Endometrium (tissue), 2 donors: ENCODE results near the gene SPATA22.
"Not testable (repeated sequence)": the region's sequence is repeated elsewhere in the genome, so short reads cannot be mapped to it uniquely, and the experiment has no call there.

ENCODE experiments used
- FAIRE-seq: peaks from 2 replicates; lab custom pipeline; 2012; peaks lifted over from hg19 to GRCh38; lab: Jason Lieb, UNC
- donor health status: control.
- donor health status: control.

The SPATA22 gene

DNA sequence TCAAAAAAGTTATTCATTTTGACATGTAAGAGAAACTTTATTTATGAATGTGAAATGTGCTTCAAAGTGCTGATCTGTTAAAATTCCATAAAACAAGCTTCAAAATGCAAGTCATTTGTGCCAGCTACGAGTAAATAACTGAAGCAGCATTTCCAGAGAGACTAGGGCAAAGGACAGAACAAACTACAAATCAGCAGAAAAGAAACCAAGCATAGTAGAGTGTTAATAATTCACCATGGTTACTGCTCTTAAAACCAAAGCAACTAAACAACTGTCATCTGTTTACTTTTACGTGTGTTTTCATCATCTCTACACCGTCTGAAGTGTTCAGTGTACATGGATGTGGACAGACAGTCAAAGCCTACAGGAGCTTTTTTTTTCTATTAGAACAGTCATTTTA lies 2.6 kb upstream of the SPATA22 start:
- no peak for FAIRE-seq

DNA sequence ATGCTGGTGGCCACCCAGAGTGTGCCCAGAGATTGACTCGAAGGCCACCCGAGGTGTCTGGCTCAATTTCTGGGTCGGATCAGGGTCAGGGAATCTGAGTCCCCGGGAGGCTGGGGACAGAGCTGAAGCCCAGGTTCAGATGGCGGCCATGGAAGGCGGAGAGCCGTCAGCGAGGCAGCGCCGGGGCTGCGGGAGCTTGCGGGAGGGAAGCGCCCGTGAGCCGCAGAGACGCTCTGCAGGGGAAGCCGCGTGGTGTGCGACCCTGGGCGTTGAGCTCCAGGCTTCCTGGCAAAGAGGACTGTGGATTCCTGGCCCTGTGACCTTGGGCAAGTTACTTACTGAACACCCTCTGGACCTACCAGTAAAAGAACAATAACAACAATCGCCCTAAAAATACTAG lies 518 bp upstream of the SPATA22 start:
- no peak for FAIRE-seq

DNA sequence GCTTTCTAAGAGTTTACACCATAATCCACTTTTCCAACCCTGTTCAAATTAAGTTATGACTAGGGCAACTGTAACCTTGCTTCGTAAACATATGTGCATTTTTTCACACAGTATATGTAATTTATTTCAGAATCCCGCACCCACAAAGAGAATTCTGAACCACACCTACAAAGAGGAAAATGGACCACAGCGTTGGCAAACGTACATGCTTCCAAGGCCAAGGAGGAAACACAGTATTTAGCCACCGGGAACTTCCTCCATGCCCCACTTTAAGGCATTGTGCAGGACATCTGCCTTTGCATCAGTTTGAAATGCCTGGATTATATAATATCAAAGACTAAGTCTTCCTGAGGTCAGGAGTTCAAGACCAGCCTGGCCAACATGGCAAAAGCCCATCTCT lies 2.1 kb downstream of the SPATA22 start:
- no peak for FAIRE-seq

DNA sequence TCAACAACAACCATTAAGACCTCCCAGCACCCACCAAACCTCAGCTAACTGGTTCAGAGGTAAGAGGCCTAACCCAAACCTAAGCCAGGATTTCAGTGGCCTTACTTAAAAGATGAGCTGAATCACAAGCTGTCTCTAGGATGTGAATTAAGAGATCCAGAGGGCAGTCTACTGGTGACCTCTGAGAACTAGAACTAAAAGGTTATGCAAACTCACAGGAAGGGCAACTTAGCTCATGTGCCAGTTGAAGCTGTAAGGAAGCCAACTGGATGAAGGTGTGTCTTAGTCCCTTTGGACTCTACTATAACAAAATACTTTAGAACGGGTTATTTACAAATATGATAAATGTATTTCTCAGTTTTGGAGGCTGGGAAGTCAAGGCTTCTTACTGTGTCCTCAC lies 5.3 kb downstream of the SPATA22 start:
- not testable (repeated sequence) for FAIRE-seq

DNA sequence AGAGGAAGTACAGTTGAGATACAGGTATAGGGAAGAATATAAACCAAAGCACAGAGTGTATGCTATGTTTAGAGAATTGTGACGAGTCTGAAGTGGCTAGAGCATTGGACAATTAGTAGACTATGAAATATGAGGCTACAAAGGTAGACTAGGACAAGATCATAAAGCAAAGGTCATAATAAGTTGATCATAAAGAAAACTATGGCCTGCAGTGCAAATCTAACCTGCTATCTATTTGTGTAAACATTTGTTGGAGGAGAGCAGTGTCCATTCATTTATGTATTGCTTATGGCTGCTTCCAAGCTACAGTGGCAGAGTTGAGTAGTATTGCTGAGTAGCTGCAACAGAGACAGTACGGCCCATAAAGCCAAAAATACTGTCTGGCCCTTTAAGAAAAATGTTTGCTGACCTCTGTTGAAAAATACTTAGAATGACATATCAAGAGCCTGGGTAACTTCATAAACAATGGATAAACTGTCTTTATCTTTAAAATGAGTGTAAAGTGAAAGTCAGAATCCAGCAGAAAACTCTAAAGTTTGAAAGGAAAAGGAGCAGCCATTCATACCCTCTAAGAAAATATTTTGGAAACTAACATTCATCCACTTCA lies 23.5 kb downstream of the SPATA22 start:
- FAIRE-seq, result no peak

DNA sequence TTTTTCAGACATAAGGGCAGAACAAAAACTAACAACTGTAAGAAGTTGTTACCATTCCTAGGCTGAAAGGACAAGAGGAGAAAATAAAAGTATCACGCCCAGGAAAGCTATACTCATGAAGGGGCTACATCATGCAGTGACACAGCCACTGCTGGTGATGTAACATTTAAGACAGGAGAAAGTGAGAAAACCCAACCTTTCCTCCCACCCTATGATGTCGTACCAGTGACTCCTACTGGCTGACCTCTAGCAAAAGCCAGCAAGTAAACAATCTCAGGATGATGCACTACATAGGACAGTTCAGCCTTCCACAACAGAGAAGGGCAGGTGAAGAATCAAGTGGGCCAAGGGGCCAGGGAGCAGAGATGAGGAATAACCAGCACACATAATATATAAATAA lies 24.0 kb downstream of the SPATA22 start:
- no peak for FAIRE-seq

DNA sequence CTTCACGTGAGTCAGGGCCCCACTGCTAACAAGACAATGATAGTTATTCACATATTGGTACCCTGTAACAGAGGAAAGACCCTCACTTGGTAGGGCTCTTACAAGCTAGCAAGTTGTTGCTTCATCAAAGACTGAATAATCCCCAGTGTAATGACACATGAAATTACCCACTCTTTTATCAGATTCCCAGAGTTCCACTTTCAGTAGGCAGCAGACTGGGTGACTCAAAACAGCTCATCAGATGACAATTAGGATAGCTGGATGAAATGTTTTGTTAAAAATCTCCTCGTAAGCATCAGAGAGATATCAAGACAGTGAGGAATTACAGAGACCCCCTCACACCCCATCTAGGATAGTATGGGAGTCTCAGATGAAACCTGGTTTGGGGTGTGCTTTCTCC lies 31.2 kb downstream of the SPATA22 start:
- FAIRE-seq, result no peak

DNA sequence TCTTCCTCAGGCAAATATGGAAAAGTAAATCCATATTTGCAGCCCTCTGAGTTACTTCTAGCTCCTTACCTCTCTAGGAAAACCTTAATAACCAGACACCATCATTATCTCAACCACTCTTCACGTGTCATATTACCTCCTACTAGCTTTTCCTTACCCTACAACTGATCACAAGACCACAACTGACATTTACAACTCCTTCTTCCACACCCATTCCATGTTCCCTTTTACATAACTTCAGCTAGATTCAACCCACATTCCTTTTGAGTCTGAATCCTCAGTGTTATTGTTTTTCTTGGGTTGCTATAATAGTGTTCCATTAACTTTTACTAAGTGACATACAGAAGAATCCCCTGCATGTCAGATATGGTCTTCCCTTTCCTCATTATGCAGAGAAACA lies 33.3 kb downstream of the SPATA22 start:
- no peak for FAIRE-seq

DNA sequence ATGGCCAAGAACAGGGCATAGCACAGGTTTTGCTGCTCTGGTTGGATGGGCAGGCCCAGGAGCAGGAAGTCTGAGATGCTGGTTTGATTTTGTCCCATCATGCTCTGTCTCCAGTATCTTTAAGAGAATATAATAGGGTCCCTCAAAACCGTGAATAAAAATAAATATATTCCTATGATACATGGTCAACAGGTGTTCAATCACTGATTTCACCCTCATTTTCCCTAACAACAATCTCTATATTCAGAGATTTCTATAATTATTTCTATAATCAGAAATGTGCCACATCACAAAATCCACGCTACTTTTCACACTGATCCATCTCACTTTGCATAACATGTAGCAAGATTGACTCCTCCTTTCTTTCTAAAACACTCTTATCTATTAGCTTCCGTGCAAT lies 37.9 kb downstream of the SPATA22 start, which contains the start of gene OR1E2:
Gene OR1E2 (minus strand): TSS at position 101 of the 400 bp plus-strand sequence. CDS start 0 bp downstream, at position 101.
- FAIRE-seq, result no peak

DNA sequence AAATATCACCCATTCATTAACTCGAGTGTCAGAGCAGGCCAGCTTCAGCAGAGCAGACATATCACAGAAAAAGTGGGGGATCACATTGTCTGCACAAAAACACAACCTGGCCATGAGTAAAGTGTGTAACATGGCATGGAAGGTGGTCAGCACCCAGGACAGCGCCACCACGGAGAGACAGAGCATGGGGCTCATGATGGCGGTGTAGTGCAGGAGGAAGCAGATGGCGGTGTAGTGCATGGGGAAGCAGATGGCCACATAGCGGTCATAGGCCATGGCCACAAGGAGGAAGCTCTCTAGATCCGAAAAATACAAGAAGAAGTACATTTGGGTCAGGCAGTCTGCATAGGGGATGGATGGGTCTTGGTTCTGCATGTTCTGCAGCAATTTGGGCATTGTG lies 38.4 kb downstream of the SPATA22 start:
- not testable (repeated sequence) for FAIRE-seq

DNA sequence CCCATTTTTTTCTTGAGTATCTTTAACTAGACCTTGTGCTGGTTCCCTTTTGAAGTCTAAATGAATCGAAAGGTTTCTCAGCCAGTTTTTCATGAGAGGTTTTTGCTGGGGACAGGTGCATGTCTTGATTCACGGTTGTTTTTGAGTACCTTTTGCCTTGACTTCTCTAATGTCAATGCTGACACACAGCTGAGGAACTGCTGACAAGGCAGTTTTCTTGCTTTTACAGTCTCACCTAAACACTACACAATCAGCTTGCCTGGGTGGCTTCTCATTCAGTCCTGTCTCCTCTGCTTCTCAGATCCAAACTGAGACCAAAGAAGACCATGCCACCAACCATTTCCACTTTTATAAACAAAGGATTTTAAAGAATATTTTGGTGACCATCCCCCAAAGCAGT lies 53.4 kb downstream of the SPATA22 start:
- FAIRE-seq, result no peak

DNA sequence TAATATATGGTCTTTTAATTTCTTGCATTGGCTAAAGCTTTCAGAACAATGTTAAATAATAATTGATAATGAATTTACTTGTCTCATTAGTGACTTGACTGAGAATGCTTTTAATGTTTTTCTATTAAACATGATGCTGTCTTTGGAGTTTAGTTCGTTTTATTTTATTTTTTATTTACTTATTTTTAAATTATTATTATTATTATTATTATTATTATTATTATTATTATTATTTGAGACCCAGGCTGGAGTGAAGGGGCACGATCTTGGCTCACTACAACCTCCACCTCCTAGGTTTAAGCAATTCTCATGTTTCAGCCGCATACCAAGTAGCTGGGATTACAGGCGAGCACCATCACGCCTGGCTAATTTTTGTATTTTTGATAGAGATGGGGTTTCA lies 56.0 kb downstream of the SPATA22 start:
- no peak for FAIRE-seq

DNA sequence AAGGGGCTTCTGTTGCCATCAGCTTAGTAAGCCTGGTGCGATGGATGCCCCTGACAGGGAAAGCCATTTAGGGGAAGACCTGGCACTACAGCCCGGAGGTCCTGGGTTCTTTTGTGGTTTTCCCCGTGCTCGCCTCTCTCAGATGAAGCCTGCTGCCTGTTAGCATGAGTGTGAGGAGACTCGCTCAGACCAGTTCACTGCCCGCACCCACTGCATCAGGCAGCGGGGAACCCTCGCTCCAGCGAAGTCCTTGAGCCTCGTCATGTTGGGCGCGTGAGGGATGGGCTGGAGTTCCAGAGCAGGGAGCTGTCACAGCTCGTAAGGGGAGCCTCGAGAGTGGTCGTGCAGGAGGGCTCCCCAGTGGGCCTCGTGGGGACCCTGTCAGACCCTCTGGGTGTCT lies 59.4 kb downstream of the SPATA22 start:
- FAIRE-seq, result not testable (repeated sequence)

DNA sequence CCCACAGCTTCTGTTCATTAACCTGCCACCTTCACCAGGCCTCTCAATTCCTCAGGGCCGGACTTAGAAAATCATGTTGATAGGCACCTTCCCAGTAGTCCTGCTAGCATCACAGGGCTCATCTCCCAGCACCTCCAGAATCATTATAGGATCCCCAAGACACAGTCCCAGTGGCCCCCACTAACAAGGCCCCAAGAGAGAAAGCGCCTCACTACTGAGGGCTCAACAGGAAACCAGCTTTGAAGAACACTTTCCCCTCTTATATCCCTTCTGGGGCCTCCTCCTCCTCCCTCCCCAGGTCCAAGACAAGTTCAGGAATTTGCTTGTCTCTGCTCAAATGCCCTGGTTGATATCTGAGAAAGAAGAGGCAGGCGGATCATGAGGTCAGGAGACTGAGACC lies 60.5 kb downstream of the SPATA22 start, which contains the start of gene OR3A3:
Gene OR3A3 (plus strand): TSS at position 301 of the 400 bp plus-strand sequence.
- no peak for FAIRE-seq

DNA sequence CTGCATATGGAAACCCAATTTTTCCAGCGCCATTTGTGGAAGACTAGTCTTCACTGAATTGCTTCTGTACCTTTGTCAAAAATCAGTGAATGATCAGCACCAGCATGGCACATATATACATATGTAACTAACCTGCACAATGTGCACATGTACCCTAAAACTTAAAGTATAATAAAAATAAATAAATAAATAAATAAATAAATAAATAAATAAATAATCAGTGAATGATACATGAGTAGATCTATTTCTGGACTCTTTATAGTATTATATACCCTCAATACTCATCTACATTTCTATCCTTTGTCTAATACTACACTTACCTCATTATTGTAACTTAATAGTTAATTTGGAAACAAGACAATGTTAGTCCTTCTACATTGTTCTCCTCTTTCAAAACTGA lies 67.8 kb downstream of the SPATA22 start:
- not testable (repeated sequence) for FAIRE-seq

DNA sequence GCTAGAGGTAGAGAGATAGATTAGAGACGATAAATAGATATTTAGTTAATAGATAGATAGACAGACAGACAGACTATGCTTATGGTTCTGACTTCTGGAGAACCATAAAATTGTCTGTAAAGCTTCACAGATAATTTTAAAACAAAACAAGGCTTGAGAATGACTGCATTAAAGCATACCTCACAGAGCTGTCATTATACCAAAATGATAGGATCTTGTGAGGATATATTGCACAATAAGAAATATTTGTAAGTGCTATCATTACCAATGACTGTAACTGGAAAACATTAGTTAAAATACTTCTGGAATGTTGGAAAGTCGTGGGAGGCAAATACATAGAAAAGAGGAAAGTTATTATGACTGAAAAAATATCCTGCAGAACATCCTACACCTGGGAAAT lies 69.8 kb downstream of the SPATA22 start:
- no peak for FAIRE-seq

DNA sequence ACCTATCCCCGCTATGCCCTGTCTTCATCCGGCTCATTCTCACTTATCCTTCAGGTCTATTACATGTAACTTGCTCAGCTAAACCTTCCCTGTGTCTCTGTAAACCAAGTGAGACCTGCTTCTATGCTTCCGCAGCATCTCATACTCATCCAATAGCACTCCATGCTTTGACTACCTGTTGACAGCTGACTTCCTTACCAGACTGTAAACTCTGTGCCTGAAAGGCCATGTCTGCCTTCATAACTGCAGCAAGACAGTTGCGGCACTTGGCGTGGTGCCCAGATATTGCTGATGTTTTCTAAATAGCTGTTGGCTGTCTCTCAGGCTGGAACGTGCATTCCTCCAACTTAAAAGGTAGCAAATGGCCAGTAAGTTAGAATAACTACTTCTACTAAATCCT lies 71.6 kb downstream of the SPATA22 start:
- FAIRE-seq, result no peak

DNA sequence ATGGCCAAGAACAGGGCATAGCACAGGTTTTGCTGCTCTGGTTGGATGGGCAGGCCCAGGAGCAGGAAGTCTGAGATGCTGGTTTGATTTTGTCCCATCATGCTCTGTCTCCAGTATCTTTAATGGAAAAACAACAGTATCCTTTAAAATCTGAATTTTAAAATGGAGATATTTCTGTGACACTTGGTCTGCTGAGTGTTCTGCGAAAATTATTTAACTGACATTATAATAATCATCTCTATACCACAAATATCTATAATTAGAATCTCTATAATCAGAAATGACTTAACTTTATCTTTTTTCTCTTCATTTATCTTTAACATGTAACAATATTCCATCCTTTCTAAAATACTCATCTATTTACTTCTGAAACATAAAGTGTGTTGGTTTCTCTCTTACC lies 73.3 kb downstream of the SPATA22 start, which contains the start of gene OR1E1:
Gene OR1E1 (minus strand): TSS at position 101 of the 400 bp plus-strand sequence. CDS start 0 bp downstream, at position 101.
- FAIRE-seq, result no peak

DNA sequence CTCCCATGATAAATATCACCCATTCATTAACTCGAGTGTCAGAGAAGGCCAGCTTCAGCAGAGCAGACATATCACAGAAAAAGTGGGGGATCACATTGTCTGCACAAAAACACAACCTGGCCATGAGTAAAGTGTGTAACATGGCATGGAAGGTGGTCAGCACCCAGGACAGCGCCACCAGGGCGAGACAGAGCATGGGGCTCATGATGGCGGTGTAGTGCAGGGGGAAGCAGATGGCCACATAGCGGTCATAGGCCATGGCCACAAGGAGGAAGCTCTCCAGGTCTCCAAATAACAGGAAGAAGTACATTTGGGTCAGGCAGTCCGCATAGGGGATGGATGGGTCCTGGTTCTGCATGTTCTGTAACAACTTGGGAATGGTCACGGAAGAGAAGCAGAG lies 73.8 kb downstream of the SPATA22 start:
- FAIRE-seq, result not testable (repeated sequence)
